Measurements from ENCODE around the gene RAD23A.
"Not testable (repeated sequence)": the region's sequence is repeated elsewhere in the genome, so short reads cannot be mapped to it uniquely, and the experiment has no call there.

DNA sequence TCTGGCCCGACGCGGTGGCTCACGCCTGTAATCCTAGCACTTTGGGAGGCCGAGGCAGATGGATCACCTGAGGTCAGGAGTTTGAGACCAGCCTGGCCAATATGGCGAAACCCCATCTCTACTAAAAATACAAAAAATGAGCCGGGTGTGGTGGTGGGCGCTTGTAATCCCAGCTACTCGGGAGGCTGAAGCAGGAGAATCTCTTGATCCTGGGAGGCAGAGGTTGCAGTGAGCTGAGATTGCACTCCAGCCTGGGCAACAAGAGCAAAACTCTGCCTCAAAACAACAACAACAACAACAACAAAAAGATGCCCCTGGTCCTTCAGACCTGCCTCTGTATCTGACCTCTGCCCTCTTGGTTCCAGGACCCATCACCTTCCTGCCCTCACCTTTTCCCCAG is 9.9 kb downstream of the RAD23A start:
- TF ChIP-seq, protein P1, sequence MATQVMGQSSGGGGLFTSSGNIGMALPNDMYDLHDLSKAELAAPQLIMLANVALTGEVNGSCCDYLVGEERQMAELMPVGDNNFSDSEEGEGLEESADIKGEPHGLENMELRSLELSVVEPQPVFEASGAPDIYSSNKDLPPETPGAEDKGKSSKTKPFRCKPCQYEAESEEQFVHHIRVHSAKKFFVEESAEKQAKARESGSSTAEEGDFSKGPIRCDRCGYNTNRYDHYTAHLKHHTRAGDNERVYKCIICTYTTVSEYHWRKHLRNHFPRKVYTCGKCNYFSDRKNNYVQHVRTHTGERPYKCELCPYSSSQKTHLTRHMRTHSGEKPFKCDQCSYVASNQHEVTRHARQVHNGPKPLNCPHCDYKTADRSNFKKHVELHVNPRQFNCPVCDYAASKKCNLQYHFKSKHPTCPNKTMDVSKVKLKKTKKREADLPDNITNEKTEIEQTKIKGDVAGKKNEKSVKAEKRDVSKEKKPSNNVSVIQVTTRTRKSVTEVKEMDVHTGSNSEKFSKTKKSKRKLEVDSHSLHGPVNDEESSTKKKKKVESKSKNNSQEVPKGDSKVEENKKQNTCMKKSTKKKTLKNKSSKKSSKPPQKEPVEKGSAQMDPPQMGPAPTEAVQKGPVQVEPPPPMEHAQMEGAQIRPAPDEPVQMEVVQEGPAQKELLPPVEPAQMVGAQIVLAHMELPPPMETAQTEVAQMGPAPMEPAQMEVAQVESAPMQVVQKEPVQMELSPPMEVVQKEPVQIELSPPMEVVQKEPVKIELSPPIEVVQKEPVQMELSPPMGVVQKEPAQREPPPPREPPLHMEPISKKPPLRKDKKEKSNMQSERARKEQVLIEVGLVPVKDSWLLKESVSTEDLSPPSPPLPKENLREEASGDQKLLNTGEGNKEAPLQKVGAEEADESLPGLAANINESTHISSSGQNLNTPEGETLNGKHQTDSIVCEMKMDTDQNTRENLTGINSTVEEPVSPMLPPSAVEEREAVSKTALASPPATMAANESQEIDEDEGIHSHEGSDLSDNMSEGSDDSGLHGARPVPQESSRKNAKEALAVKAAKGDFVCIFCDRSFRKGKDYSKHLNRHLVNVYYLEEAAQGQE (IDR thresholded peaks at IDR 0.05; ENCODE audit: low read depth, low read length) = not testable (repeated sequence)
- TF ChIP-seq POLR2AphosphoS2 (IDR thresholded peaks at IDR 0.05; ENCODE audit: low read depth, low read length); RFX5 (IDR thresholded peaks at IDR 0.05; ENCODE audit: low read depth, low read length); SIN3A (IDR thresholded peaks at IDR 0.05; ENCODE audit: low read depth, low read length); SP1 (IDR thresholded peaks at IDR 0.05; ENCODE audit: low read depth, low read length); FOS (IDR thresholded peaks at IDR 0.05; ENCODE audit: borderline replicate concordance, extremely low read depth, insufficient read length); TCF7 (IDR thresholded peaks at IDR 0.05; ENCODE audit: borderline replicate concordance); CEBPB (IDR thresholded peaks at IDR 0.05; ENCODE audit: borderline replicate concordance in 1 of 2, low read depth in 2 of 2, low read length in 2 of 2); POLR2A (IDR thresholded peaks at IDR 0.05; ENCODE audit: low read depth, low read length): not testable (repeated sequence)
- TF ChIP-seq, protein P2, sequence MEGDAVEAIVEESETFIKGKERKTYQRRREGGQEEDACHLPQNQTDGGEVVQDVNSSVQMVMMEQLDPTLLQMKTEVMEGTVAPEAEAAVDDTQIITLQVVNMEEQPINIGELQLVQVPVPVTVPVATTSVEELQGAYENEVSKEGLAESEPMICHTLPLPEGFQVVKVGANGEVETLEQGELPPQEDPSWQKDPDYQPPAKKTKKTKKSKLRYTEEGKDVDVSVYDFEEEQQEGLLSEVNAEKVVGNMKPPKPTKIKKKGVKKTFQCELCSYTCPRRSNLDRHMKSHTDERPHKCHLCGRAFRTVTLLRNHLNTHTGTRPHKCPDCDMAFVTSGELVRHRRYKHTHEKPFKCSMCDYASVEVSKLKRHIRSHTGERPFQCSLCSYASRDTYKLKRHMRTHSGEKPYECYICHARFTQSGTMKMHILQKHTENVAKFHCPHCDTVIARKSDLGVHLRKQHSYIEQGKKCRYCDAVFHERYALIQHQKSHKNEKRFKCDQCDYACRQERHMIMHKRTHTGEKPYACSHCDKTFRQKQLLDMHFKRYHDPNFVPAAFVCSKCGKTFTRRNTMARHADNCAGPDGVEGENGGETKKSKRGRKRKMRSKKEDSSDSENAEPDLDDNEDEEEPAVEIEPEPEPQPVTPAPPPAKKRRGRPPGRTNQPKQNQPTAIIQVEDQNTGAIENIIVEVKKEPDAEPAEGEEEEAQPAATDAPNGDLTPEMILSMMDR (IDR thresholded peaks at IDR 0.05 in 2 of 3, conservative IDR thresholded peaks at IDR 0.05 in 1 of 3; ENCODE audit: control insufficient read depth in 2 of 3, extremely low read depth in 1 of 3, insufficient read depth in 1 of 3, low read depth in 3 of 3, low read length in 3 of 3) = not testable (repeated sequence)
- TF ChIP-seq NR2F1 (conservative IDR thresholded peaks at IDR 0.05) = 0 out of 2 replicates have a peak, but pooled peaks have one; percentile 19

All from GM12878 (cell line).